ENCODE results near the gene MDP1. TPM values are rescaled to one million over a fixed set of nuclear protein-coding genes. Genes with fewer than 3 reads are reported as not detected.

MDP1 gene
- total RNA-seq, 4 donors from 2014 or later, result 11.1 to 17.5 (median 14.4) TPM

- Histone ChIP-seq H3K4me1 (peaks cover 0 to 9% (median 2%) of the 10 kb centered on the region in 4 donors), H3K36me3 (peaks cover 8 to 32% (median 21%) of the 10 kb centered on the region in 4 donors), H3K27me3 (no peaks in the 10 kb centered on the region), H3K27ac (replicated peaks in 1 of 4) (no peak overlapping the region), H3K4me3 (no peak overlapping the region), H3K9me3 (no peaks in the 10 kb centered on the region)
- no peak for DNase-seq (ENCODE audit: extremely low spot score)
- WGBS, result 93% methylated on average over 8 of the region's 19 CpGs
- intact Hi-C loops (cut with DNase I), result no loop called here
- no peak for TF ChIP-seq POLR2A (IDR thresholded peaks at IDR 0.05; ENCODE audit: low read depth)
- no peak for TF ChIP-seq CTCF (IDR thresholded peaks at IDR 0.05)
- TF ChIP-seq POLR2AphosphoS5 (IDR thresholded peaks at IDR 0.05), result no peak
- TF ChIP-seq EP300 (IDR thresholded peaks at IDR 0.05), result no peak
These were observed 46.1 kb upstream of the MDP1 start for GRCh38 chr14:24261969-24262327.

- no peak for DNase-seq (ENCODE audit: extremely low spot score)
- H3K4me1 ChIP-seq, result peaks cover 0 to 9% (median 2%) of the 10 kb centered on the region in 4 donors
- 92% methylated on average over 18 of the region's 20 CpGs for WGBS
These were observed 45.5 kb upstream of the MDP1 start for GRCh38 chr14:24261256-24261968.

GRCh38 chr14:24260780-24261157 is 44.9 kb upstream of the MDP1 start:
- Histone ChIP-seq H3K9me3 (no peaks in the 10 kb centered on the region), H3K4me1 (peaks cover 0 to 9% (median 2%) of the 10 kb centered on the region in 4 donors), H3K4me3 (no peak overlapping the region), H3K27ac (replicated peaks in 1 of 4) (no peak overlapping the region), H3K27me3 (no peaks in the 10 kb centered on the region), H3K36me3 (peaks cover 0 to 20% (median 11%) of the 10 kb centered on the region in 4 donors)
- TF ChIP-seq CTCF (IDR thresholded peaks at IDR 0.05) (no peak), POLR2A (IDR thresholded peaks at IDR 0.05; ENCODE audit: low read depth) (no peak), EP300 (IDR thresholded peaks at IDR 0.05) (no peak), POLR2AphosphoS5 (IDR thresholded peaks at IDR 0.05) (no peak)
- no peak for DNase-seq (ENCODE audit: extremely low spot score)
- intact Hi-C loops (cut with DNase I), result no loop called here
- WGBS, result 71% methylated on average over 1 of the region's 4 CpGs

More at GRCh38 chr14:24261256-24261968, 45.5 kb upstream of the MDP1 start:
- Histone ChIP-seq H3K27ac (replicated peaks in 1 of 4) (no peak overlapping the region), H3K9me3 (no peaks in the 10 kb centered on the region), H3K27me3 (no peaks in the 10 kb centered on the region), H3K36me3 (peaks cover 3 to 27% (median 16%) of the 10 kb centered on the region in 4 donors), H3K4me3 (no peak overlapping the region)
- intact Hi-C loops (cut with DNase I), result no loop called here
- TF ChIP-seq EP300 (IDR thresholded peaks at IDR 0.05) (no peak), POLR2AphosphoS5 (IDR thresholded peaks at IDR 0.05) (no peak)

GRCh38 chr14:24260026-24260779 is 44.3 kb upstream of the MDP1 start:
- TF ChIP-seq CTCF (IDR thresholded peaks at IDR 0.05), result no peak
- no peak for TF ChIP-seq POLR2A (IDR thresholded peaks at IDR 0.05; ENCODE audit: low read depth)
- no peak for TF ChIP-seq POLR2AphosphoS5 (IDR thresholded peaks at IDR 0.05)
- TF ChIP-seq EP300 (IDR thresholded peaks at IDR 0.05), result no peak

GRCh38 chr14:24259282-24260025 is 43.6 kb upstream of the MDP1 start:
- peaks cover 0 to 9% (median 2%) of the 10 kb centered on the region in 4 donors for H3K4me1 ChIP-seq
- TF ChIP-seq POLR2AphosphoS5 (IDR thresholded peaks at IDR 0.05) (no peak), EP300 (IDR thresholded peaks at IDR 0.05) (no peak), POLR2A (IDR thresholded peaks at IDR 0.05; ENCODE audit: low read depth) (no peak), CTCF (IDR thresholded peaks at IDR 0.05) (no peak)
- peaks cover 0 to 20% (median 2%) of the 10 kb centered on the region in 4 donors for H3K36me3 ChIP-seq
- no peak overlapping the region for H3K4me3 ChIP-seq
- no peak for DNase-seq (ENCODE audit: extremely low spot score)
- no peak overlapping the region for H3K27ac ChIP-seq (replicated peaks in 1 of 4)
- H3K27me3 ChIP-seq, result no peaks in the 10 kb centered on the region
- intact Hi-C loops (cut with DNase I), result no loop called here
- 72% methylated on average over 16 of the region's 16 CpGs for WGBS
- H3K9me3 ChIP-seq, result no peaks in the 10 kb centered on the region

More at GRCh38 chr14:24260026-24260779, 44.3 kb upstream of the MDP1 start:
- H3K27ac ChIP-seq (replicated peaks in 1 of 4), result no peak overlapping the region
- H3K27me3 ChIP-seq, result no peaks in the 10 kb centered on the region
- H3K4me1 ChIP-seq, result peaks cover 0 to 9% (median 2%) of the 10 kb centered on the region in 4 donors
- 90% methylated on average over 15 of the region's 16 CpGs for WGBS
- no peak for DNase-seq (ENCODE audit: extremely low spot score)
- H3K9me3 ChIP-seq, result no peaks in the 10 kb centered on the region
- H3K4me3 ChIP-seq, result no peak overlapping the region
- intact Hi-C loops (cut with DNase I), result no loop called here
- H3K36me3 ChIP-seq, result peaks cover 0 to 20% (median 5%) of the 10 kb centered on the region in 4 donors
